Dendritic cell treated with granulocyte-macrophage colony-stimulating factor and Interleukin-4, amounts not matched to agents 40 ng/mL and 50 ng/mL, for 4 days (primary cell): Measurements from ENCODE around the gene RNF32.

Experiments
- H3K27ac Mint-ChIP-seq: one replicate; pipeline ENCODE4 v1.8.0; 2022; ENCODE audit warnings: mild to moderate bottlenecking, mixed read lengths
- H3K27me3 Mint-ChIP-seq: one replicate; pipeline ENCODE4 v1.8.0; 2022; ENCODE audit warnings: mild to moderate bottlenecking, mixed read lengths
- H3K36me3 Mint-ChIP-seq: one replicate; pipeline ENCODE4 v1.8.0; 2022; ENCODE audit warnings: low read depth, mixed read lengths
- H3K4me1 Mint-ChIP-seq: one replicate; pipeline ENCODE4 v1.8.0; 2022; ENCODE audit warnings: low read depth, mixed read lengths
- H3K4me3 Mint-ChIP-seq: one replicate; pipeline ENCODE4 v1.8.0; 2022; ENCODE audit warnings: mild to moderate bottlenecking, moderate library complexity, mixed read lengths
- H3K9me3 Mint-ChIP-seq: one replicate; pipeline ENCODE4 v1.8.0; 2022; ENCODE audit warnings: mixed read lengths
- intact Hi-C: fragments of 100-400 bp; cut with micrococcal nuclease; formaldehyde crosslinking; loops from one replicate; pipeline ENCODE4 v1.15.0; 2022

RNF32 gene

DNA sequence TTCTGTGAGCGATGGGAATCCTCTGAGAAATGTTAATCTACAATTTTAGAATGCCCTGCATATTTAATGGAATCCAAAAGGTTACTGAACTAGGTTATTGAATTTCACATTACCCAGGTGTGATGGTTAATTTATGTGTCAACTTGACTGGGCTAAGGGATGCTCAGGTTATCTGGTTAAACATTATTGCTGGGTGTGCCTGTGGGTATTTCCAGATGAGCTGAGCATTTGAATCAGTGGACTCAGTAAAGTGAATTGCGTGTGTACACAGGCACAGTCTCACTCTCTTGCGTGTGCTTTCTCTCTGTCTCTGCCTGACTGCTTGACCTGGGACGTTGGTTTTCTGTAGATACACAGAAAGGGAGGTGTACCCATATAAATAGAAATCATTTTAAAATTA, 21.7 kb downstream of the RNF32 start:
- Mint-ChIP-seq H3K4me3 (no peak overlapping the region), H3K36me3 (no peaks in the 10 kb centered on the region), H3K27me3 (peaks cover 14% of the 10 kb centered on the region), H3K9me3 (no peaks in the 10 kb centered on the region), H3K4me1 (no peaks in the 10 kb centered on the region), H3K27ac (no peak overlapping the region)
- intact Hi-C loops, result no loop called here

GRCh38 chr7:156665101-156665500, 24.5 kb downstream of the RNF32 start:
- H3K36me3 Mint-ChIP-seq, result peaks cover 20% of the 10 kb centered on the region
- no peaks in the 10 kb centered on the region for H3K9me3 Mint-ChIP-seq
- no peak overlapping the region for H3K4me3 Mint-ChIP-seq
- H3K4me1 Mint-ChIP-seq, result no peaks in the 10 kb centered on the region
- H3K27me3 Mint-ChIP-seq, result peaks cover 3% of the 10 kb centered on the region
- H3K27ac Mint-ChIP-seq, result no peak overlapping the region
- intact Hi-C loops, result no loop called here

- no peak overlapping the region for H3K27ac Mint-ChIP-seq
- peaks cover 32% of the 10 kb centered on the region for H3K36me3 Mint-ChIP-seq
- H3K4me3 Mint-ChIP-seq, result no peak overlapping the region
- no peaks in the 10 kb centered on the region for H3K9me3 Mint-ChIP-seq
- no peaks in the 10 kb centered on the region for H3K4me1 Mint-ChIP-seq
- intact Hi-C loops, result no loop called here
- no peaks in the 10 kb centered on the region for H3K27me3 Mint-ChIP-seq
Measured at GRCh38 chr7:156666368-156667109, 26.0 kb downstream of the RNF32 start.

GRCh38 chr7:156667110-156667426, 26.5 kb downstream of the RNF32 start:
- Mint-ChIP-seq H3K36me3 (peaks cover 34% of the 10 kb centered on the region), H3K27ac (no peak overlapping the region), H3K4me3 (no peak overlapping the region), H3K4me1 (no peaks in the 10 kb centered on the region), H3K27me3 (no peaks in the 10 kb centered on the region), H3K9me3 (no peaks in the 10 kb centered on the region)
- intact Hi-C loops, result no loop called here

GRCh38 chr7:156668130-156668741, 27.7 kb downstream of the RNF32 start:
- no peaks in the 10 kb centered on the region for H3K27me3 Mint-ChIP-seq
- peaks cover 34% of the 10 kb centered on the region for H3K36me3 Mint-ChIP-seq
- H3K4me1 Mint-ChIP-seq, result no peaks in the 10 kb centered on the region
- no peaks in the 10 kb centered on the region for H3K9me3 Mint-ChIP-seq
- H3K27ac Mint-ChIP-seq, result no peak overlapping the region
- intact Hi-C loops, result no loop called here
- H3K4me3 Mint-ChIP-seq, result no peak overlapping the region

DNA sequence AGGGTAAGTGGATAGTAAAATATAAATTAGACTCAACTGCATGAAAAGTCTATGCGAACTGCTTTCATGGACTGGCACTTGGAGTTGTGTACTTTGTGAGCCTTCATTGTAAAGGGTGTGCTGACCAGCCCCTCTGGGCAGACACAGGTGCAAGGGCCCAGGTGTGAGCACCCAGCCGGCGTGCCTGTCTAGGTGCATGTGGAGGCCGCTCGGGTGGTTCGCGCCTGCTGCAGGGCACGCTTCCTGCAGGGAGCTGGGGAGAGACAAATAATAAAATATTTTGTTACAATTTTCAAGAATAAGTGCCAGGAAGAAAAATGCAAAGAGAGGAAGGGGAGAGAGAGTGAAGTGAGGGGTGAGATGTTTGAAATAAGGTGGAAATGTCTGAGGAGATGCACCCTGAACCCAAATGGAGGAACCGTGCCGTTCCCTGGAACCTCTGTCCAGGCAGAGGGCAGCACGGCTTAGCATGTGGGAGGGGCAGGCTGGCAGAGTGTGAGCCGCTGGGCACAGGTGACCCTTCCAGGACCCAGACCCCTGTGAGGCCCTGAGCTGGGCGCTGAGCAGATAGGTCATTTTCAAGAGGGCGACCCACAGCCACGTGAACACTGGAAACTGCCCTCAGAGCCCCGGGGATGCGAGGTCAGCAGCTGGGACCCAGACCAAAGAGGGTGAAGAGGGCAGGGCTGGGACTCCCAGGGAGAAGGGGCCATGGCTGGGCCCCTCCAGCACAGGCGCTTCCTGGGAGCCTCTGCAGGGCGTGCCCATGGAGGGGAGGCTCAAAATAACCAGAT, 28.7 kb downstream of the RNF32 start:
- Mint-ChIP-seq H3K27ac (no peak overlapping the region), H3K9me3 (no peaks in the 10 kb centered on the region), H3K4me1 (no peaks in the 10 kb centered on the region), H3K4me3 (no peak overlapping the region), H3K36me3 (peaks cover 43% of the 10 kb centered on the region), H3K27me3 (no peaks in the 10 kb centered on the region)
- intact Hi-C loops, result no loop called here

- no peak overlapping the region for H3K27ac Mint-ChIP-seq
- H3K36me3 Mint-ChIP-seq, result peaks cover 76% of the 10 kb centered on the region
- intact Hi-C loops, result no loop called here
- H3K9me3 Mint-ChIP-seq, result no peaks in the 10 kb centered on the region
- H3K27me3 Mint-ChIP-seq, result no peaks in the 10 kb centered on the region
- no peaks in the 10 kb centered on the region for H3K4me1 Mint-ChIP-seq
- H3K4me3 Mint-ChIP-seq, result no peak overlapping the region
Measured at GRCh38 chr7:156673454-156673853, 32.9 kb downstream of the RNF32 start.

GRCh38 chr7:156673902-156674301, 33.3 kb downstream of the RNF32 start:
- Mint-ChIP-seq H3K36me3 (peaks cover 76% of the 10 kb centered on the region), H3K27me3 (no peaks in the 10 kb centered on the region), H3K9me3 (no peaks in the 10 kb centered on the region), H3K4me1 (no peaks in the 10 kb centered on the region), H3K4me3 (no peak overlapping the region), H3K27ac (no peak overlapping the region)
- intact Hi-C loops, result no loop called here

DNA sequence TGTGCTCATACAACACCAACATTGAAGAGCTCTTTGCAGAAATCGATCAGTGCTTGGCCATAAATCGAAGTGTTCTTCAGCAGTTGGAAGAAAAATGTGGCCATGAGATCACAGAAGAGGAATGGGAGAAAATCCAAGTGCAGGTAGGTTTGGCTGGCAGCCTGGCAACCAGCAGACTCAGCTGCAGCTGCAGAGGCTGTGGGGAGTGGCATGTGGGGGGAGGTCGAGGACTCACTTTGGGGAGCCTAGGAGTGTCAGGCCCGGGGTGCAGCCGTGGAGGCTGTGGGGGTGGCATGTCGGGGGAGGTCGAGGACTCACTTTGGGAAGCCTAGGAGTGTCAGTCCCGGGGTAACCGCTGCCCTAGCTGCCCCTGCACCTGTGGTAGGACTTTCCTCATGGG, 35.1 kb downstream of the RNF32 start:
- Mint-ChIP-seq H3K27ac (no peak overlapping the region), H3K36me3 (peaks cover 81% of the 10 kb centered on the region), H3K9me3 (no peaks in the 10 kb centered on the region), H3K4me1 (no peaks in the 10 kb centered on the region), H3K27me3 (no peaks in the 10 kb centered on the region), H3K4me3 (no peak overlapping the region)
- intact Hi-C loops, result no loop called here

GRCh38 chr7:156676263-156676662, 35.7 kb downstream of the RNF32 start:
- intact Hi-C loops, result no loop called here
- H3K36me3 Mint-ChIP-seq, result peaks cover 76% of the 10 kb centered on the region
- H3K9me3 Mint-ChIP-seq, result no peaks in the 10 kb centered on the region
- no peak overlapping the region for H3K27ac Mint-ChIP-seq
- no peak overlapping the region for H3K4me3 Mint-ChIP-seq
- H3K27me3 Mint-ChIP-seq, result no peaks in the 10 kb centered on the region
- no peaks in the 10 kb centered on the region for H3K4me1 Mint-ChIP-seq

- intact Hi-C loops, result no loop called here
- no peak overlapping the region for H3K4me3 Mint-ChIP-seq
- H3K9me3 Mint-ChIP-seq, result no peaks in the 10 kb centered on the region
- H3K4me1 Mint-ChIP-seq, result no peaks in the 10 kb centered on the region
- no peaks in the 10 kb centered on the region for H3K27me3 Mint-ChIP-seq
- H3K36me3 Mint-ChIP-seq, result peaks cover 82% of the 10 kb centered on the region
- H3K27ac Mint-ChIP-seq, result no peak overlapping the region
Measured at GRCh38 chr7:156677374-156678054, 36.9 kb downstream of the RNF32 start.

- Mint-ChIP-seq H3K36me3 (peaks cover 77% of the 10 kb centered on the region), H3K27me3 (no peaks in the 10 kb centered on the region), H3K9me3 (no peaks in the 10 kb centered on the region), H3K4me3 (no peak overlapping the region), H3K4me1 (no peaks in the 10 kb centered on the region), H3K27ac (no peak overlapping the region)
- intact Hi-C loops, result no loop called here
Measured at GRCh38 chr7:156680281-156680680, 39.7 kb downstream of the RNF32 start.

DNA sequence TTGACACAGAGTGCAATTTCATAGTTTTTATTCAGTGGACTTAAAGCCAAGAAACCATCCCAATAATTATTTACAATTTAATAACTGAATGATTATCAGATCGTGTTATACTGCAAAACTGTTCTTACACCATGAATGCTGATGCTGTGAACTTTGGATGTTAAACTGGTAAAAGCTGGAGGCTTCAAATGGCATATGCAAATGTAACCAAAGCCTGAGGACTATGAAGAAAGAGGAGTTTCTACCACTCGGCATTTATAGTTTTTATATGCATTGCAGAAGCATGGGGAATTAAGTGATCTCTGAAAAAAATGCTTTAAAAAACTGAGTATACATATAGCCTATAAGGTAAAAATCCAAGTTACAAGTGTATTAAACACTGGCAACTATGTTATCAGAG, 42.4 kb downstream of the RNF32 start:
- Mint-ChIP-seq H3K27me3 (no peaks in the 10 kb centered on the region), H3K4me3 (no peak overlapping the region), H3K4me1 (no peaks in the 10 kb centered on the region), H3K27ac (no peak overlapping the region), H3K9me3 (no peaks in the 10 kb centered on the region), H3K36me3 (peaks cover 53% of the 10 kb centered on the region)
- intact Hi-C loops, result no loop called here

DNA sequence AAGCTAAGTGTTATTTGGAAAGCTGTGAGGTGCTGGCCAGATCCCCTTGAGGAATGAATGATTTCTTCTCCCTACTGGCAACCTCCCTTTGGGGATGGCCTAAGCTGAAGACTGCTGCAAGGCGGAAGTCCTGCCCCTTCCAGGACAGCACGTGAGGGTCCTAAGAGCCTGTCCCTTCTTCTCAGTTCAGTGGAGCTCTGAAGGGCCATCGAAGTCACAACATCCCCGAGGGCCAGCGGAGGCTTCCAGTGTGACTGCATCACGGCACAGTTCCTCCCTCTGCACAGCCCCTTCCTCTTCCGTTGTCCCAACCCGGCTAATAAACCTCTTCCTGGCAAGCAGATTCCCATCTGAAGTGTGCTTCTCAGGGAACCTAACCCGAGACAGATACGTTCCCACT, 43.7 kb downstream of the RNF32 start:
- intact Hi-C loops, result no loop called here
- Mint-ChIP-seq H3K27me3 (no peaks in the 10 kb centered on the region), H3K4me1 (no peaks in the 10 kb centered on the region), H3K36me3 (peaks cover 40% of the 10 kb centered on the region), H3K4me3 (no peak overlapping the region), H3K27ac (no peak overlapping the region), H3K9me3 (no peaks in the 10 kb centered on the region)
